TTC549 (cell line): ENCODE results near the gene GAR1.
"Not testable (repeated sequence)": the region's sequence is repeated elsewhere in the genome, so short reads cannot be mapped to it uniquely, and the experiment has no call there.

Experiments
- FAIRE-seq: peaks from 2 replicates; lab custom pipeline; 2012; peaks lifted over from hg19 to GRCh38; lab: Jason Lieb, UNC

The GAR1 gene

DNA sequence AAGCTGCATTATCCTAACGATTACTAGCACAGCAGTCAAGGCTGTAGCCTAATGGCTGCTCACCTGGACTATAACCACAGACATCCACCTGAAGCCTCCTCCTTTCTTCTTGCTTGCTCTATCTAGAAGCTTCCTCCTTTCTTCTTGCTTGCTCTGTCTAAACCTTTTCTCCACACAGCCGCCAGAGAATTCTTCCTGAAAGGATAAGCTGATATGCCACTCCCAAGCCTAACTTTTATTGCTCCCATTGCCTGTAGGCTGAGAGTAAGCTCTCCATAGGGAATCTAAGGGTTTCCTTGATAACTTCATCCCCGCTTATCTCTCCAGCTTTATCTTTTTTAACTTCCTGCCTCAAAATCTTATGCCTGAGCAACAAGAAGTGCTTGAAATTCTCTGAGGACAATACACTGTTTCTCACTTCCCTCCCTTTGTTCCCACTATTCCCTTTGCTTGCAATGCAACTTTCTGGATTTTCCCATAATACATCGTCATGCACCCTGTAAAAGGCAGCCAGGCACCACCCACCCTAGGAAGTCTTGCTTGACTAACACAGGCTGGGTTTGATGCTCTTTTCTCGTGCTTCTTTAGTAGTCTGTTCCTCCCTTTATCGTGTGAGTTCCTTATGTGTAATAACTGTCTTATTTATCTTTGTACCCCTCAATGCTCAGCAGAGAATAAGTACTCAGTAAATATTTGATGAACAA is 31.0 kb downstream of the GAR1 start:
- no peak for FAIRE-seq

GRCh38 chr4:109847896-109848442 is 32.4 kb downstream of the GAR1 start, which contains the start of gene LRIT3:
TSS of gene LRIT3 (plus strand) at chr4:109848107. CDS start at chr4:109848202, 95 bp downstream.
- FAIRE-seq = no peak

DNA sequence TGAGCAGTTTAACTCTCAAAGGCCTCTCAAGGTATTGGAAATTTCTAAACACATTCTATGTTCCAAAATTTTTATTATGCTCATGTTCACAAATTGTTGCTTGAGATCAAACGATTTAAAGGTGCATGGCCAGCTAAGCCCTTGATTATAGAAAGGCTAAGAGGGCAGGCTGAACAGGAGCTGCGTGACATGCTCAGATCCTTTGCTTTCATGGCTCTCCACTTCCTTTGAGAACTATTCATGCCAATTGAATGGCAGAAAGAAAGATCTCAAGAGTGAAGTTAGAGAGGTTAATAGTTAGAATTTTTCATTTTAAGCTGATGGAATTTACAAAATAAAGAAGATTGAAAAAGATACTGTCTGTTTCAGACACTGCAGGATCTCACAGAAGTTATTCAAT is 32.9 kb downstream of the GAR1 start:
- no peak for FAIRE-seq

GRCh38 chr4:109850601-109851000 is 35.0 kb downstream of the GAR1 start:
- FAIRE-seq = no peak

DNA sequence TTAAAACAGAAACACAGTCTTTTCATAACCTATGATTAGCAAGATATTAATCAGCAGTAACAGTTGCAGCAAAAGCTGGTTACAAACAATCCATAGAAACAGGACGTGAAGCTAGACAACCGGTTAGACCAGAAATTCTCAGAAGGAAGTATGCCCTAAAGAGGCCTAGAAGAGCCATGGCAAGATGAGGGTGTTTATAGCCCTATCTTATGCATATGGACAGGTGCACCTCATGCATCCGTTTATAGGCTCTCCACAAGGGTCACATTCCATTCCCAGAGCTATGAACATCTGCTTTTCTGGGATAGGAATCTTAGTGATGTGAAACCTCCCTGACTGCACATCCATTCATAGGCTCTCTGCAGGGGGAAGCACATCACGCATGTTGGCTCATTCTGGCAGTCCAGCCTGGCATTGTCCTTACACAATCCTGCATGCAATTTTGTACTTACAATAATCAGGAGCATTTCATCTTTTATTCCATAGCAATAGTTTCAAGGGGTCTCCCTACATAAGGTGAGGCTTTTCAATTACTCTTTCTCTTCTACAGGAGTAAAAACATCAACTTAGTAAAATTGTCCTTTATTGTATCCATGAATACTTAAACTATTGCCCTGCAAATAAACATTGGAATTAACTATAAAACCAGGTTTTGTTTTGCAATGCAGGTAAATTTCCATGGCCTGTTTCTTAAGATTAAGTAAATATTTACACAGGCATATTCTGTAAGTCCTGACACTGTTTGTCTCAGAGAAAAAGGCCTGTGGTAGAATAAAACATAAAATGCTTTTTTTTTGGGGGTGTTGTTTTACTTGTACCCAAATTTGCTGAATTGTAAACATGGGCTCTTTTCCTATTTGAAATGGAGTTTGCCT is 44.1 kb downstream of the GAR1 start:
- FAIRE-seq = not testable (repeated sequence)

DNA sequence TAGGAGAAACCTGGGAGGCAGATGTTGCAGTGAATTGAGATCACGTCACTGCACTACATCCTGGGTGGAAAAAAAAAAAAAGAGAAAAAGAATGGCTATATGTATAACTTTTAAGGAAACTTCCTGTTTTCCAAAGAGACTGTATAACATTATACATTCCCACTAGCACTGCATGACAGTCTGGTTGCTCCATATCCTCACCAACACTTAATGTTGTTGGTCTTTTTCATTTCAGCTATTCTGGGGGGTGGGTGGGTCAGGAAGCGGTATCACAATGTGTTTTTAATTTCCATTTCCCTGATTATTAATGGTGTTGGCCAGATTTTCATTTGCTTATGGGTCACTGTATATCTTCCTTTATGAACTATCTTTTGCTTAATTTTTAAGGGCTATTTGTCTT is 45.7 kb downstream of the GAR1 start:
- FAIRE-seq = no peak

DNA sequence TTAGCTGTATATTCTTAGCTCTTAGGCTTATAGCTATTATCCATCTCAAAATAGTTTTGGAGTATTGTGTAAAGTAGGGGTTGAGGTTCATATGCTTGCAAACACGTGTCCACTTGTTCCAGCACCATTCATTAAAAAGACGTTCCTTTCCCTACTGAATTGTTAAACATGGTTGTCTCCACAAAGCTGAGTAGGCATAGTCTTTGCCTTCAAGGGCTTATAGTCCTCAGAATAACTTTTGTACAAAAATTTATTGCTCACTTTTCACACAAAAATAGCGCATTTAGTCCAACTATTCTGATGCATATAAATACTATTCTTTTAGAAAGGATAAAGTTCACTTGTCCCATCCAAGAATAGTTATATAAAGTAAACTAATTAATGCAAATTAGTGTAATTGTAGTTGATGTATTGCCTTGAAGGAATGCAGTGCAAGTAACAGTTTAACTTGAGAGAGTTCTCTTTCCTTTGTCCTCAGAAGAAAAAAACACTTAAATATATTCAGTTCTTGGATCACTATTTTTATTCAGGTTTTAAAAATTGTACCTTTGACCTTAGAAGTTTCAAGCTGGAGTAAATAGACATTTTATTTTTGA is 46.5 kb downstream of the GAR1 start:
- no peak for FAIRE-seq

DNA sequence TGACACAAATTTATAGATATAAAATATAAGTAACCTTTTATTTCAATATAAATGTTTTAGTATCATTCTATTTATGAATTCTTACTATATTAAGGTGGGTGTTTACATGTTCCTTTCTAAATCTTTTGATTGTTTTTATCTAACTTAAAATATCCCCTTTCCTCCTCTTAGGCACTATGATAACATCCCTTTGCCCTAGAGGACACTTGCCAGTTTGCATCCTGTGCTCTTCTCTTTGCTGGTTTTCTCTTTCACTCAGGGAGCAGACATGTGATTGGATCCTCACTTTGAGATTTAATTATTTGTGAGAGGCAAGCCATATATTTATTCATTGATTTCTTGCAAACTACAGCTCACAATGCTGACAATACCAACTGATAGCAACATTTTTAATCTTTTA is 48.6 kb downstream of the GAR1 start:
- FAIRE-seq = no peak

DNA sequence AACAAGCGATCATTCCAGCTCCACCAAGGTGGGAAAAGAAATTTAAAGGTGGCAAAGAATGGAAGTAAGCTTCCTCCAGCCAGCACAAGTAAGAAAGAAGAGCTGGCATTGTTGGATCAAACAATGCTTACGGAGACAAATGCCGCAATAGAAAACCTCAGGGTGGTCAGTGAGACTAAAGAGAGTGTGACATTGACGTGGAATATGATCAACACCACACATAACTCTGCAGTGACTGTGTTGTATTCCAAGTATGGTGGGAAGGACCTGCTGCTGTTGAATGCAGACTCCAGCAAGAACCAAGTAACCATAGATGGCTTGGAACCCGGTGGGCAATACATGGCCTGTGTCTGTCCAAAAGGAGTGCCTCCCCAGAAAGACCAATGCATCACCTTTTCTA is 54.5 kb downstream of the GAR1 start:
- FAIRE-seq = no peak

DNA sequence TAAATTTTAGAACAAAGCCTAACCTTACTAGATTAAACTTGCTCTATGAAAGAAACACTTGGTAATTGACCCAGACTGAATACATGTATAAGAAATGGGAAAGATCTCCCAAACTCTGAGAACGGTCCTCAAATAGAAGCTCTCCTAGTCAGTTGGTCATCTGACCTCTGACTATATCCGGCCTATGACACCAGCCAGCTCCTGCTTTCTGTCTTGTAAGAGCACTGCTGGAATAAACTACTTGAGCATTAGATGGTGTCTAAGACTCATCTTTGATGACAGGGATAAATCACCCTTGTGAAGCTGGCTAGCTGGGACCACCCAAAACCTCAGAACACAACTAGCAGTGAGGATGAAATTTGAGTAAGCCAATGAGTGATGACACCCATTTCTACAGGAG is 56.5 kb downstream of the GAR1 start:
- no peak for FAIRE-seq

DNA sequence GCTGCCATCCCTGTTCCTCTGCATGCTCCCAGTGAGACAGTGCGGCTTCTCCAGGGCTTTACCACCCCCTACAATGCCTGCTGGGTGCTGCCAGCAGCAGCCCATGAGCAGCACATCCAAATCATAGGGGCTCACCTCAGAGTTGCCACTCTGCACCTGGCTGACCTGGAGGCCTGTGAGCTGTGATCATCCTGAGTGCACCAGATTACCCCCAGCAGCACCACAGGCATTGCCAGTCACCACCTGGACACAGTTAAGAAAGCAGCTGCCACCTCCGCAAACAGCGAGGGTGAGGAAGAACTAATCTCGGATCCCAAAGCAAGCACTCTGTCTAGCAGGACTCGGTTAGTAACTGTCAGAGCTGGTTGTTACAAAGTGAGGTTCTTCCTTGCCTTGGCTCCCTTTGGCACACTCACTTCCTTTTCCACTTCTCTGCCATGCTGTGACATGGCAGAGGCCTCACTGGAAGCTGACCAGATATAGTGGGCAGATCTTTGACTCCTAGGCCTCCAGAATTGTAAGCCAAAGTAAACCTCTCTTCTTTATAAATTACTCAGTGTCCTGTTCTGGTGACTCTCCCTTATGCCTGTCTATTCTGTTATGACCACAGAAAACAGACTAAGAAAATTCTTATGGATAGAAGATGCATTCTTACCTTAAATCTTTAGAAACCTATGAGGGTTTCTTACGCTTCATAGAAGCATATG is 57.5 kb downstream of the GAR1 start:
- no peak for FAIRE-seq

DNA sequence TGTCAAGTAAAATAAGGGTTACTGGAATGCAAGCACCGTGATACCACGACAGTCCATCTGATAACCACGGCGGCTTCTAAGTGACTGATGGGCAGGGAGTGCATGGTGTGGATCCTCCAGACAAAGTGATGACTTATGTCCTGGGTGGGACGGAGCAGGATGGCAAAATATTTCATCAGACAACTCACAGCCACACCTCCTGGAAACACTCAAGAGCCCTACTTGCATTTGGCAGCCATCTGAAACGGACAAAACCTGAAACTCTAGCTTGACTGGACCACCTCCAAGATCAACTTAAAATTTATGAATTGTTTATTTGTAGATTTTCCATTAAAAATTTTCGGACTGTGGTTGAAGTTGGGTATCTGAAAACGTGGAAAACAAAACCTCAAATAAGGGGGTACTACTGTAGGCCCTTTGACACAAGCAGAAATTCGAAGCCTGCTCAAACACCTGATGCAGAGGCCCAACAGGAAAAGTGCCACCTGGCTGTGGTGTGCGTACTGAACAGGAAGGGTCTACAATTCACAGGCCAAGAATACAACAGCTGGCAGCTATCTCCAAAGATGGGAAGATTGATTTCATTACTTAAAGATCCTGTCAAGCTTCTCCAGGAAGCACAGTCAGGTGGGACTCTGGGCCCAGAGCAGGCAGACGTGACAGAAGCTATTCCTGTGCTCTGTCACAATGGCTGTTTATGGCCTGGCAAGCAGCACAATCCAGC is 58.4 kb downstream of the GAR1 start:
- FAIRE-seq = no peak
